AG04450 (cell line): ENCODE measurements around the gene SLC6A19. TPM values are rescaled to one million over a fixed set of nuclear protein-coding genes. Genes with fewer than 3 reads are reported as not detected.

Source experiments
- CTCF ChIA-PET: fragments of 300-600, 350-600 bp; formaldehyde crosslinking; extraction: SDS; loops from one replicate; lab custom pipeline; 2022; ENCODE audit warnings: antibody characterized with exemption, inconsistent platforms; lab: Charles Lee
- POLR2A ChIA-PET: fragments of 350-600 bp; formaldehyde crosslinking; extraction: SDS; loops from one replicate; lab custom pipeline; 2021; ENCODE audit warnings: antibody characterized with exemption, inconsistent platforms; lab: Yijun Ruan, JAX
- DNase-seq: peaks from one replicate; pipeline ENCODE4 v3.0.0-alpha.2; 2011; ENCODE audit warnings: low read depth, low spot score
- H3K27ac ChIP-seq: one replicate; pipeline ENCODE4 v1.5.1; 2012; ENCODE audit warnings: low read depth, low read length, control low read depth
- H3K27me3 ChIP-seq: one replicate; pipeline ENCODE4 v1.6.0; 2012; ENCODE audit warnings: low read length; ENCODE audit not compliant: control insufficient read depth, insufficient read depth
- H3K4me3 ChIP-seq: 2 replicates; pipeline ENCODE4 v1.5.1; 2011; ENCODE audit warnings: mild to moderate bottlenecking, low read depth, low read length, control low read depth
- H3K9me3 ChIP-seq: 2 replicates; pipeline ENCODE4 v1.5.1; 2012; ENCODE audit warnings: low read length; ENCODE audit not compliant: control insufficient read depth, insufficient read depth
- polyA plus RNA-seq: library from polyadenylated mRNA; depleted of rRNA; stranded (reverse); fragments of >200 nt; gene quantifications from 2 replicates; pipeline ENCODE4 v1.2.3, GENCODE V29; 2011
- TF ChIP-seq, protein P1 (sequence below): IDR thresholded peaks from 2 replicates; pipeline ENCODE4 v1.5.1; 2011; ENCODE audit warnings: low read depth, low read length, control low read depth, inconsistent platforms

The SLC6A19 gene
- polyA plus RNA-seq, 1 experiment, result not detected

DNA sequence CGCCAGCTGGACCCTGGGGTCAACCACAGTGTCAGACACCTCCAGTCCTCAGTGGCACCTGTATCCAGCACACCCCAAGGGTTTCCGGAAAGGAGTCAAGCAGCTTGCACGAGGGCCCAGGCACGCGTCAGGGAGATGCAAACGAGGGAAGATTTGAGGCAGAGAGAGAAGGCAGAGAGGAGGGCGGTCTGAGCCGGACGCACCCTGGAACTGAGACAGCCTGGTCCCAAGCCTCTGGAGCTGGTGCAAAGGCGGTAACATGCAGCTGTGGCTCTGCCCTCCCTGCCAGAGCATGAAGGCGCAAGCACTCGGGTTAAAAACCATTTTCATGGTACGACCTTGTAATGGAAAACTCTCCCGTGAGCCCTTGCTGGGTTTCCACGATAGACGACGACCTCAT is 56.0 kb downstream of the SLC6A19 start:
- peaks cover 87% of the 10 kb centered on the region for H3K9me3 ChIP-seq
- no peak overlapping the region for H3K4me3 ChIP-seq
- H3K27ac ChIP-seq, result no peak overlapping the region
- ChIA-PET POLR2A (no interaction called here), CTCF (no interaction called here)
- H3K27me3 ChIP-seq, result no peaks in the 10 kb centered on the region
- DNase-seq, result no peak
- TF ChIP-seq, protein P1, sequence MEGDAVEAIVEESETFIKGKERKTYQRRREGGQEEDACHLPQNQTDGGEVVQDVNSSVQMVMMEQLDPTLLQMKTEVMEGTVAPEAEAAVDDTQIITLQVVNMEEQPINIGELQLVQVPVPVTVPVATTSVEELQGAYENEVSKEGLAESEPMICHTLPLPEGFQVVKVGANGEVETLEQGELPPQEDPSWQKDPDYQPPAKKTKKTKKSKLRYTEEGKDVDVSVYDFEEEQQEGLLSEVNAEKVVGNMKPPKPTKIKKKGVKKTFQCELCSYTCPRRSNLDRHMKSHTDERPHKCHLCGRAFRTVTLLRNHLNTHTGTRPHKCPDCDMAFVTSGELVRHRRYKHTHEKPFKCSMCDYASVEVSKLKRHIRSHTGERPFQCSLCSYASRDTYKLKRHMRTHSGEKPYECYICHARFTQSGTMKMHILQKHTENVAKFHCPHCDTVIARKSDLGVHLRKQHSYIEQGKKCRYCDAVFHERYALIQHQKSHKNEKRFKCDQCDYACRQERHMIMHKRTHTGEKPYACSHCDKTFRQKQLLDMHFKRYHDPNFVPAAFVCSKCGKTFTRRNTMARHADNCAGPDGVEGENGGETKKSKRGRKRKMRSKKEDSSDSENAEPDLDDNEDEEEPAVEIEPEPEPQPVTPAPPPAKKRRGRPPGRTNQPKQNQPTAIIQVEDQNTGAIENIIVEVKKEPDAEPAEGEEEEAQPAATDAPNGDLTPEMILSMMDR, result no peak

DNA sequence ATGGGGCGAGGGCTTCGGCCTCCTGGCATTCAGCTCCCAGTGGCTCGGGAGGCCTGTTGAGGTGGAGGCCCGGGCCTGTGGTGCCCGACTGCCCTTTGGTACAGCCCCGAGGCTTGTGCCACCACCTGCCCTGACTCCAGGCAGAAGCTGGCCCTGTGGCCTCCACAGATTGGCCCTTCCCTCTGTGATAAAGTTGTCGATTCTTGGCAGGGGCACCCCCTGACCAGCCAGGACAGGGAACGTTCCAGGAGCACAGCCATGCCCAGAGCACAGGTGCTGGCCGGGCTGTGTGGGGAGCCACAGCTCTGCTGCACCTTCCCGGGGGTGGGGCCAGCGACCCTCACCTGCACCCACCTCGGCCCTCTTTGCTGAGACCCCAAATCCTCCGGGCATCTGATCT is 56.4 kb downstream of the SLC6A19 start:
- no peaks in the 10 kb centered on the region for H3K27me3 ChIP-seq
- H3K9me3 ChIP-seq, result peaks cover 88% of the 10 kb centered on the region
- H3K4me3 ChIP-seq, result no peak overlapping the region
- DNase-seq, result no peak
- POLR2A ChIA-PET, result no interaction called here
- H3K27ac ChIP-seq, result no peak overlapping the region
- TF ChIP-seq, protein P1, result no peak
- CTCF ChIA-PET, result no interaction called here

DNA sequence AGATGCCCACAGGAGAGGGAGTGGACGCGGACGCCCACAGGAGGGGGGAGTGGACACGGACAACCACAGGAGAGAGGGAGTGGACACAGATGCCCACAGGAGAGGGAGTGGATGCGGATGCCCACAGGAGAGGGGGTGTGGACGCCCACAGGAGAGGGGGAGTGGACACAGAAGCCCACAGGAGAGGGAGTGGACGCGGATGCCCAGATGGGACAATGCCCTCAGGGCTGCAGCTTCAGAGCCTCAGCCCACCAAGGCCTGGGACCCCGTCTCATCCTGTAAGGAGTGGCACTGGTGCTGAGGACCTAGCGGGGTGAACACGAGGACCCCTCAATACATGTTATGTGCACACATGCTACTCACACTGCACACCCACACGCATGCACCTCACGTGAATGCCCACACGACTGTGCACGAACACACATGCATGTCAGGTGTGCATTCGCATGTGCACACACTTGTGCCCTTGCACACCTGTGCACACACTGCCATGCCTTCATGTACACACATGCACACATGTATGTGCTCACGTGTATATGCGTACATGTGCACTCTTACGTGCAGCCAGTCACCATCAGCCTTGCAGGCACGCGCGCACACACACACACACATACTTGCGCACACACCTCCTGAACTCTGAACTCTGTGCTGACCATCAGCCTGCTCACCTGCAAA is 58.5 kb downstream of the SLC6A19 start:
- no peak overlapping the region for H3K4me3 ChIP-seq
- TF ChIP-seq, protein P1, result no peak
- H3K27ac ChIP-seq, result no peak overlapping the region
- ChIA-PET POLR2A (no interaction called here), CTCF (no interaction called here)
- no peak for DNase-seq
- peaks cover 88% of the 10 kb centered on the region for H3K9me3 ChIP-seq
- H3K27me3 ChIP-seq, result no peaks in the 10 kb centered on the region

DNA sequence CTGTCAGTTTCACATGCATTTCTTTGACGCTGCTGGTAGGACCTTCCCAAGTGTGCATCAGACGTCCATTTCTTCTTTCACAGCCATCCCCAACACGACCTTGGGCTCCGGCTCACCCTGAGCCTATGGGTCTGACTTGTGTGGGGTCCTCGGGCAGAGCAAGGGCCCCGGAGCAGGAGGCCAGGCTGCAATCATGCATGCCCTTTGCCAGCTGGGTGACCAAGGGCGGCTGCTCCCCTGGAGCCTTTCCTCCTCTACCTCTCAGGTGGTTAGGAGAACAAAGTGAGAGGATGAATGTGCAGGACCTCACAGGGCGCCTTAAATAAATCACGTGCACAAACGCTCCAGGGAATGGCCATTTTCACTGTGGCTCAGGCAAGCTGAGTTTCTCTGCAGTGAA is 60.2 kb downstream of the SLC6A19 start:
- no peak for DNase-seq
- ChIA-PET POLR2A (no interaction called here), CTCF (no interaction called here)
- Histone ChIP-seq H3K27me3 (no peaks in the 10 kb centered on the region), H3K27ac (no peak overlapping the region), H3K9me3 (peaks cover 90% of the 10 kb centered on the region), H3K4me3 (no peak overlapping the region)
- TF ChIP-seq, protein P1, result no peak

DNA sequence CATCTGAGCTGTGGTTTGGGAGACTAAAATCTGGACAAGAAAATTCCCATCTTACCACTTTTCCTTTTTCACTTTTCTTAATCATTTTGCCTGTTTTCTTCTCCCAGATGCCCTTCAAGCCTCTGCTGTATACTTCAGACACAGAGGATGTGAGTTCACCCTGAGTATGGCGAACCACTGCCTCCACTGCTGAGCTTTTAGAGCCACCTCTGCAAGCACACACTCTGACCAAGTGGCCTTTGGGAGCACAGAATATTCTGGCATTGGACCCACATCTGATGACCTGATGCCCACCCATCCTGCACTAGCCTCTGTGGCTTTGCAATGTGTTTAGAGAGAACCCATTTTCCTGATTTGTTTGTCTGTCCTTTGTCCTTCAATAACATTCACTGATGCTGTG is 61.0 kb downstream of the SLC6A19 start:
- DNase-seq, result no peak
- Histone ChIP-seq H3K27me3 (no peaks in the 10 kb centered on the region), H3K9me3 (peaks cover 86% of the 10 kb centered on the region), H3K4me3 (no peak overlapping the region), H3K27ac (no peak overlapping the region)
- ChIA-PET CTCF (no interaction called here), POLR2A (no interaction called here)
- TF ChIP-seq, protein P1, result no peak
